Activated CD4-positive, alpha-beta T cell treated with anti-CD3 and anti-CD28 coated beads, Interleukin-2, amount 10 ng/mL, durations not matched to agents 24 days and 14 days (primary cell): ENCODE results near the gene MEMO1. TPM values are rescaled to one million over a fixed set of nuclear protein-coding genes. Genes with fewer than 3 reads are reported as not detected.
A peak's percentile ranks its signal among the peaks of the same experiment; 100 is the strongest.
"Not testable (repeated sequence)": the region's sequence is repeated elsewhere in the genome, so short reads cannot be mapped to it uniquely, and the experiment has no call there.

ENCODE experiments used
- DNase-seq: peaks from one replicate; pipeline ENCODE4 v3.0.0; 2022
- H3K27ac Mint-ChIP-seq: one replicate; pipeline ENCODE4 v1.8.0; 2022; ENCODE audit warnings: mild to moderate bottlenecking, mixed read lengths
- H3K27me3 Mint-ChIP-seq: one replicate; pipeline ENCODE4 v1.8.0; 2022; ENCODE audit warnings: mixed read lengths
- H3K36me3 Mint-ChIP-seq: one replicate; pipeline ENCODE4 v1.8.0; 2022; ENCODE audit warnings: low read depth, mild to moderate bottlenecking, mixed read lengths
- H3K4me1 Mint-ChIP-seq: one replicate; pipeline ENCODE4 v1.8.0; 2021; ENCODE audit warnings: mixed read lengths
- H3K4me3 Mint-ChIP-seq: one replicate; pipeline ENCODE4 v1.8.0; 2022; ENCODE audit warnings: mild to moderate bottlenecking, moderate library complexity, mixed read lengths
- H3K9me3 Mint-ChIP-seq: one replicate; pipeline ENCODE4 v1.8.0; 2021; ENCODE audit warnings: mixed read lengths
- intact Hi-C: fragments of 100-400 bp; cut with micrococcal nuclease; formaldehyde crosslinking; loops from one replicate; pipeline ENCODE4 v1.15.1; 2023
- total RNA-seq: library from RNA; stranded (reverse); gene quantifications from 2 replicates; pipeline ENCODE4 v1.2.3, GENCODE V29; 2022

The MEMO1 gene
- total RNA-seq, 1 donor from 2014 or later = 64.0 TPM

DNA sequence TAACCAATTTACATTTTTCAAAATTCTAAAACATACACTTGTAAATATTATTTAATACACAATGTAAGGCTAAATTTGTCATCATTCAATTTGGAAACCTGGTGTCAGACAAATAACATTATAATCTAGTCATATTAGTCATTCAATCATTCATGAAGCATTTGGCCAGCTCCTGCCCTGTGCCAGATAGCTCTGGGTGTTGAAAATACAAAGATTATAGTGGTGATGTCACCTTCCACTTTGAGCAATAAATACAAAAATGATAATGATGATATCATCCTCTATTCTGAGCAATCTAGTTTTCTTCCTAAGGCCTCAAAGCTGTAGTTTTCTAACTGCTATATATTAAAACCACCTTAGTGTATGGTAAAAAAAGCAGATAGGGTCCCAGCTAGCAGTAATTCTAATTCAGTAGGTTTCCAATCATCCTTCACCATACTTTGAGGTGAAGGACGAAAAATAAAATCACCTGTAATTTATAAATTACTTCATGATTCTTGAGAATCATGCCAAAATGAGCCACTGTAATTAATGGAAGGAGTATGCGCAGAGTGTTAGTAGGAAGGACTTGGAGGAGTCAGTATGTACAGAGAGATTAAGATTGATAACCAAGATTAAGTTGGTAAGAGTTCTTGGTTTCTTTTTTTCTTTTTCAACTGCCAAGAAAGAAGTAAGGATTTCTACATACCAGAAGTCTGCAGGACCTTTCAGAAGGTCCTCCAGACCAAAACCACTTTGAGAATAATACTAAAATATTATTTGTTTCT lies 23.2 kb downstream of the MEMO1 start:
- H3K4me3 Mint-ChIP-seq = no peak overlapping the region
- no peak overlapping the region for H3K27ac Mint-ChIP-seq
- H3K27me3 Mint-ChIP-seq = no peaks in the 10 kb centered on the region
- no peaks in the 10 kb centered on the region for H3K9me3 Mint-ChIP-seq
- peaks cover 13% of the 10 kb centered on the region for H3K36me3 Mint-ChIP-seq
- intact Hi-C loops = no loop called here
- H3K4me1 Mint-ChIP-seq = peaks cover 14% of the 10 kb centered on the region
- DNase-seq = no peak

DNA sequence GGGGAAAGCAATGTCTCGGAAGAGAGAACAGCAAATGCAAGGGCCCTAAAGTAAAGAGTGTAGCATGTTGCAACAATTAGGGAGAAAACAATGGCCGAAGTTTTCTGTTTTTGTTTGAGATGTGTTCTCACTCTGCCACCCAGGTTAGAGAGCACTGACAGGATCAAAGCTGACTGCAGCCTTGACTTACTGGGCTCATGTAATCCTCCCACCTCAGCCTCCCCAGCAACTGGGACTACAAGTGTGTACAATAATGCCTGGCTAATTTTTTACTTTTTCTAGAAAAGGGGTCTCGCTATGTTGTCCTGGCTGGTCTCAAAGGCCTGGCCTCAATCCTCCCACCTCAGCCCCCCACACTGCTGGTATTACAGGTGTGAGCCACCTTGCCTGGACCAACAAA lies 23.9 kb downstream of the MEMO1 start:
- Mint-ChIP-seq H3K4me3 (no peak overlapping the region), H3K4me1 (peaks cover 10% of the 10 kb centered on the region), H3K27me3 (no peaks in the 10 kb centered on the region), H3K9me3 (no peaks in the 10 kb centered on the region), H3K36me3 (peaks cover 10% of the 10 kb centered on the region), H3K27ac (peak overlapping the region; percentile 53)
- intact Hi-C loops = no loop called here
- DNase-seq = no peak

DNA sequence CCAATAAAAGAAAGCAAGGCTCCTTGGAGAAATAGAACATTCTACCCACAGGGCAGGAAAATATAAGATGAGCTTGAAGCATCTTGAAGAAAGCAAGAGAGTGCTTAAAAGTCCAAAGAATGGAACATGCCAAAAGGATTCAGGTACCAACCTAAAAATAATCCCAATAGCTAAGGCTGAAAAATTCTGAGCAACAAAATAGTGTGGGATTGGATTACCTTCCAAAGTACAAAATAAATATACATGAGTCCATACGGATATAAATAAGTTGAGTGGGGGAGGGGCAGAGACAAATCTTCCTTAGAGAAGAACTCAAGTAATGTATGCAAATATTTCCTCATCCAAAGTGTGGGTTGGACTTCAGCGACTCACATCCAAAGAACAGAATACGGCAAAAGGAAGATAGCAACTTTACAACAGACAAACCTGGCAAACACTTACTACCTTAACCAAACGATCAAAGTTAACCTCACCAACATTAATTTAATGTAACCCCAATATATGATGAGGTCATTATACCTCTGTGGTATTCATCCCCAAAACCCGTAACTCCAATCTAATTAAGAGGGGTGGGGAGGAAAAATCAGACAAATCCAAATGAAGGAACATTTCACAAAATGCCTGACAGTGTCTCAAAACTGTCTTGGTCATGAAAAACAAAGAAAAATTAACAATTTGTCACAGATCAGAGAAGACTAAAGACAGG lies 26.9 kb downstream of the MEMO1 start:
- peaks cover 16% of the 10 kb centered on the region for H3K4me1 Mint-ChIP-seq
- peaks cover 9% of the 10 kb centered on the region for H3K36me3 Mint-ChIP-seq
- no peak overlapping the region for H3K4me3 Mint-ChIP-seq
- DNase-seq = no peak
- intact Hi-C loops = no loop called here
- no peaks in the 10 kb centered on the region for H3K9me3 Mint-ChIP-seq
- no peaks in the 10 kb centered on the region for H3K27me3 Mint-ChIP-seq
- H3K27ac Mint-ChIP-seq = no peak overlapping the region

DNA sequence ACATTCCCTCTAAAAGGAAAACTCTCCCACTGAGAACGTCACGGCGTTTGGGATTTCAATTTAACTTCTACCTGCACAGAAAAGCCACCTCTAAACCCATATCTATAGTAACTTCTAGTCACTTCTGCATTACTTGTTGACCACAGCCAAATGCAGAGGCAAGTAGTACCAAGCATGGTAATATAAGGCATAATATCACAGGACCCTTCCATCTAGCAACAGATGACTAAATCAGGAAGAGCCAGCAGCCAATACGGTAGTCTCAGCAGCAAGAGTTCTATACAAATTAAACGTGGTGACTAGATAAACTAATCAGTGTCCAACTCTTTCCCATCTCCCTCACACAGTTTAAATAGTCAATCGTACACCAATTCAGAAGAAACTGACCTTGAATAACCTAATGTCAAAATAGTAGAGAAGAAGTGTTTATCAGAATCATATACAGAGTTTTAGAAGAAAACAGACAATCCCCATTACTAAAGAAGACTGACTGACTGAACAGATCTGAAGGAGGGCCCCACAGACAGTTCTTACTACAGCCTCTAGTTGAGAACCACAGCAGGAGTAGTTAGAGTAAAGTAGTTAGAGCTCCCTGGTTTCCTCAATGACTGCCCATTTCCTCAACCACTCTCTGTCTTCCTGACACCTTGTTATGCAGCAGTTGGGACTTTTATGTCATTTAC lies 30.0 kb downstream of the MEMO1 start:
- Mint-ChIP-seq H3K9me3 (no peaks in the 10 kb centered on the region), H3K27ac (no peak overlapping the region), H3K4me1 (peaks cover 13% of the 10 kb centered on the region), H3K36me3 (peaks cover 10% of the 10 kb centered on the region), H3K27me3 (no peaks in the 10 kb centered on the region), H3K4me3 (no peak overlapping the region)
- intact Hi-C loops = no loop called here
- no peak for DNase-seq

DNA sequence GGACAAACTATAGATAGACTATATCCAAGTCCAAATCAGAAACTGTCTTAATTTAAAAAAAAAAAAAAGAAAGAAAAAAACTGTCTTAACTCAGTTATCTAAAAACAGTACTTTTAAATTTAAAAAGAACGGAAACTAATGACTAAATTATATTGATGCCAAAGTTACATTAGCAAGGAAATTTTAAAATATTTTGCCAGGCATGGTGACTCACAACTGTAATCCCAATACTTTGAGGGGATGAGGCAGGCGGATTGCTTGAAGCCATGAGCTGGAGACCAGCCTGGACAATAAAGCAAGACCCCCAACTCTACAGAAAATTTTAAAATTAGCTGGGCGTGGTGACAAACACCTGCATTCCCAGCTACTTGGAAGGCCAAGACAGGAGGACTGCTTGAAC lies 30.9 kb downstream of the MEMO1 start:
- Mint-ChIP-seq H3K4me1 (peaks cover 13% of the 10 kb centered on the region), H3K9me3 (no peaks in the 10 kb centered on the region), H3K27ac (no peak overlapping the region), H3K4me3 (no peak overlapping the region), H3K36me3 (peaks cover 10% of the 10 kb centered on the region), H3K27me3 (no peaks in the 10 kb centered on the region)
- intact Hi-C loops = no loop called here
- DNase-seq = no peak

DNA sequence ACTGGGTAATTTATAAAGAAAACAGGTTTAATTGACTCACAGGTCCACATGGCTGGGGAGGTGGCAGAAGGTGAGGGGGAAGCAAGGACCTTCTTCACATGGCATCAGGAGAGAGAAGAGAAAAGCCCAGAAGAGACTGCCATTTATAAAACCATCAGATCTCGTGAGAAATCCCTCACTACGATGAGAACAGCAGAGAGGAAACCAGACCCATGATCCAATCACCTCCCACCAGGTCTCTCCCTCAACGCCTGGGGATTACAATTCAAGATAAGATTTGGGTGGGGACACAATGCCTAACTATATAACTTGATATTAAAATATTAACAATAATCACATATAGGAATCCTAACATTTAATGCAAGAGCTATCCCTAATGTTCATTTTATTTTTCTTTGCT lies 31.8 kb downstream of the MEMO1 start:
- Mint-ChIP-seq H3K4me1 (peaks cover 13% of the 10 kb centered on the region), H3K9me3 (no peaks in the 10 kb centered on the region), H3K27me3 (no peaks in the 10 kb centered on the region), H3K36me3 (peaks cover 7% of the 10 kb centered on the region), H3K4me3 (no peak overlapping the region), H3K27ac (no peak overlapping the region)
- intact Hi-C loops = no loop called here
- no peak for DNase-seq

DNA sequence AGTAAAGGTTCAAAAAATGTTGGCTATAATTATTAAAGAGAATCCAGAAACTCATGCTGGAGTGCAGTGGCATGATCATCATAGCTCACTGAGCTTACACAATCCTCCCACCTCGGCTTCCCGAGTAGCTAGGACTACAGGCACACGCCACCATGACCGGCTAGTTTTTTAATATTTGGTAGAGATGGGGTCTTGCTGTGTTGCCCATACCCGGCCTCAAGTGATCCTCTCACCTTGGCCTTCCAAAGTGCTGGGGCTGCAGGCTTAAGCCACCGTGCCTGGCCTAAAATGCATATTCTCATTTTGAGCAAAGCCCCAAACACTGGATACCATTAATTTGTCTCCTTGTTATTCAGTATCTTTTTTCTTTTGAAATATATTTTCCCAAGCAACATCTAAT lies 32.4 kb downstream of the MEMO1 start:
- intact Hi-C loops = no loop called here
- Mint-ChIP-seq H3K27me3 (no peaks in the 10 kb centered on the region), H3K36me3 (peaks cover 8% of the 10 kb centered on the region), H3K9me3 (no peaks in the 10 kb centered on the region), H3K4me1 (peaks cover 16% of the 10 kb centered on the region), H3K27ac (no peak overlapping the region), H3K4me3 (no peak overlapping the region)
- DNase-seq = no peak

DNA sequence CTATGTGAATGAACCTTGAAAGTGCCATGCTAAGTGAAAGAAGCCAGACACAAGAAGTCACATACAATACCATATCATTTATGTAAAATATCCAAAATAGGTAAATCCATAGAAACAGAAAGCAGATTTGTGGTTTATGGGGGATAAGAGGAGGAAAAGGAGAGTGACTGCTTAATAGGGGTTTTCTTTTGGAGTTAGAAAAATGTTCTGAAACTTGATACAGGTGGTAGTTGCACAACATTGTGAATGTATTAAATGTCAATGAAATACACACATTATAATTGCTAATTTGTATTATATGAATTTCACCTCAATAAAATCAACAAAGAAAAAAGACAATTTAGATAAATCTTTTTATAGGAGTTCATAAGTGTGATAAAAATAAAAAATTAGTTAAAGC lies 37.1 kb downstream of the MEMO1 start:
- H3K27ac Mint-ChIP-seq = no peak overlapping the region
- H3K4me1 Mint-ChIP-seq = peaks cover 12% of the 10 kb centered on the region
- H3K9me3 Mint-ChIP-seq = no peaks in the 10 kb centered on the region
- no peak overlapping the region for H3K4me3 Mint-ChIP-seq
- intact Hi-C loops = no loop called here
- no peak for DNase-seq
- H3K36me3 Mint-ChIP-seq = peaks cover 6% of the 10 kb centered on the region
- no peaks in the 10 kb centered on the region for H3K27me3 Mint-ChIP-seq

DNA sequence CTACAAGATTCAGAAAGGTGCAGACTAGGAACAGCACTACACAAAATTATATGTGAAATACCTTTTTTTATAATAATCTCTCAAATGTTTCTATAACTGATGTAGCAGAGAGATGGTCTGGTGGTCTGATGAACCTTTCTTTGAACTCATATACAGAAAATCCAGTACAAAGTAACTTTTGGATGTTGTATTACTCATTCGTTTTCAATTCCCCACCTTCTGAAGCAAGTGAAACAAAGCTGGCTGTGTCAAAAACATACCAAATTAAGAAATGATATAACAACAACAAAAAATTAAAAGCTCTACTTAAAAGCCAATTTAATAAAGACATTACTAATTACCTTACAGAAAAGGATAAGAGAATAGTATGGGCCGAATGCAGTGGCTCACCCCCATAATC lies 38.7 kb downstream of the MEMO1 start:
- Mint-ChIP-seq H3K4me3 (no peak overlapping the region), H3K4me1 (peaks cover 12% of the 10 kb centered on the region), H3K27ac (no peak overlapping the region), H3K36me3 (peaks cover 6% of the 10 kb centered on the region), H3K9me3 (no peaks in the 10 kb centered on the region), H3K27me3 (no peaks in the 10 kb centered on the region)
- intact Hi-C loops = no loop called here
- no peak for DNase-seq

DNA sequence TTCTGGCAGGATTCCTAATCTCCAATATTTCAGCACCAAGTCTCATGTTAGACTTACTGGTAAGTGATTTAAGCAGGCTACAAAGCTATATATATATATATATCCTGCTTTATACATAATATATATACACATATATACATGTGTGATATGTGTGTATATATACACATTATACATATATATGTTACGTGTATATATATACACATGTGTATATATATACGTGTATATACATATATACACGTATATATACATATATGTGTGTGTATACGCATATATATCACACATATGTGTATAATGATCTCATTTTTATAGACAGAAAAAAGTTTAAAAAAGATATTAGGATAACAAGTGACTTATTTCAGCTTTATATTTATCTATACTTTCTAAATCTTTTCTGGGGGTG lies 41.6 kb downstream of the MEMO1 start:
- peaks cover 19% of the 10 kb centered on the region for H3K4me1 Mint-ChIP-seq
- H3K4me3 Mint-ChIP-seq = no peak overlapping the region
- no peak for DNase-seq
- H3K36me3 Mint-ChIP-seq = peaks cover 6% of the 10 kb centered on the region
- H3K9me3 Mint-ChIP-seq = no peaks in the 10 kb centered on the region
- no peak overlapping the region for H3K27ac Mint-ChIP-seq
- no peaks in the 10 kb centered on the region for H3K27me3 Mint-ChIP-seq
- intact Hi-C loops = no loop called here

DNA sequence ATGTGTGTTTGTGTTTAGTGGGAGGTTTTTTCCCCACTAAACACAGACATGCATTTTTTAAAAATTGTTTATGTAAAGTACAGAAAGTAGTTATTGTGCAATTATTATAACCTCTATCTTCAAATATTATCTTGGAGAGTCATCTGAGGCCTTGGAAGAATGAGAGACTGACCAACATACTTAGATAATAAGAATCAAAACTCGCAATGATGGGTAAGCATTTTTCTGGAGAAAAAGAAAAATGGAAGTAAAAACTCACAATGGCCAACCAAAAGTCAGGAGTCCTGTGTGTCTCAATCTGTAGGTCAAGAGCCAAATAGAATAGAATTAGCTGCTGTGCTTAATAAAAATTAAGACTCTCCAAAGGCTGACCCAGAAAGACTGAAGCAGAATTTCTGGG lies 43.0 kb downstream of the MEMO1 start:
- Mint-ChIP-seq H3K4me1 (peaks cover 19% of the 10 kb centered on the region), H3K36me3 (peaks cover 8% of the 10 kb centered on the region), H3K4me3 (no peak overlapping the region), H3K27me3 (no peaks in the 10 kb centered on the region), H3K9me3 (peaks cover 3% of the 10 kb centered on the region), H3K27ac (no peak overlapping the region)
- no peak for DNase-seq
- intact Hi-C loops = no loop called here

DNA sequence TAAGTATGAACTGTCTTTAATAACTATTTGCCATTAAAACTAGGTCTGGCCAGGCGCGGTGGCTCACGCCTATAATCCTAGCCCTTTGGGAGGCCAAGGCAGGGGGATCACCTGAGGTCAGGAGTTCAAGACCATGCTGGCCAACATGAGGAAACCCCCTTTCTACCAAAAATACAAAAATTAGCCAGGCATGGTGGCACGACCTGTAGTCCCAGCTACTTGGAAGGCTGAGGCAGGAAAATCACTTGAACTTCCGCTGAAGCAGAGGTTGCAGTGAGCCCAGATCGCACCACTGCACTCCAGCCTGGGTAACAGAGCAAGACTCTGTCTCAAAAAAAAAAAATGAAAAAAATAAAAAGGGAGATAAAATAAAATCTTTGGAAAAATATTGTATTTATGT lies 44.4 kb downstream of the MEMO1 start:
- DNase-seq, H3K27me3 Mint-ChIP-seq, H3K36me3 Mint-ChIP-seq, H3K9me3 Mint-ChIP-seq, H3K4me3 Mint-ChIP-seq, intact Hi-C loops, H3K27ac Mint-ChIP-seq: not testable (repeated sequence)
- H3K4me1 Mint-ChIP-seq = peaks cover 20% of the 10 kb centered on the region

DNA sequence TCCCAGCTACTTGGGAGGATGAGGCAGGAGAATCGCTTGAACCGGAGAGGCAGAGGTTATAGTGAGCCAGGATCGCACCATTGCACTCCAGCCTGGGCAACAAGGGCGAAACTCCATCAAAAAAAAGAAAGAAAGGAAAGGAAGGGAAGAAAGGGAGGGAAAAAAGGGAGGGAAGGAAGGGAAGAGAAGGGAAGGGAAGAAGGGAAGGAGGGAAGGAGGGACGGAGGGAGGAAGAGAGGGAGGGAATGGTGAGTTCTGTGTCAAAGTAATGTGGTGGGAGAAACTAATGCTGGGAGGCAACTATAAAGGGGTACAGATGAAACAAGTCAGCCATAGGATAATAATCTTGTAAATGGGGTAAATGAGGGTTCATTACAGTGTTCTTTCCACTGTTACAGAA lies 45.7 kb downstream of the MEMO1 start:
- H3K4me3 Mint-ChIP-seq = no peak overlapping the region
- no peaks in the 10 kb centered on the region for H3K27me3 Mint-ChIP-seq
- DNase-seq = no peak
- H3K4me1 Mint-ChIP-seq = peaks cover 24% of the 10 kb centered on the region
- H3K9me3 Mint-ChIP-seq = peaks cover 4% of the 10 kb centered on the region
- H3K36me3 Mint-ChIP-seq = peaks cover 4% of the 10 kb centered on the region
- intact Hi-C loops = no loop called here
- no peak overlapping the region for H3K27ac Mint-ChIP-seq

DNA sequence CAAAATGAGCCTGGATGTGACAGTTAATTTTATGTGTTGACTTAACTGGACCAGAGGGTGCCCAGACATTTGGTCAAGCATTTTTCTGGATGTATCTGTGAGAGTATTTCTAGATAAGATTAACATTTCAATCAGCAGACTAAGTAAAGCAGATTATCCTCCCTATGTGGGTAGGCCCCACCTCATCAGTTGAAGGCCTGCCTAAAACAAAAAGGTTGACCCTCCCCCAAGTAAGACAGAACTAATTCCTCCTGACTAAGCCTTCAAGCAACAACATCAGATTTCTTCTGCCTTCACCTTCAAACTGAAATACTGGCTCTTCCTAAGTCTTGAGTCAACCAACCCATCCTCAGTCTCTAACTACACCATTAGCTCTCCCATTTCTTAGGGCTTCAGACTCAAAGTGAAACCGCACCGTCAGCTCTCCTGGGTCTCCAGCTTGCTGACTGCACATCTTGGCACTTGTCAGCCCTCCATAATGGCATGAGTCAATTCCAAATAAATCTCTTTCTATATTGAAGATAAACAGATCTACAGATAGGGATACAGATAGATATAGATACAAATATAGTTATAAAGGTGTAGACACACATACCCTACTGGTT lies 47.9 kb downstream of the MEMO1 start:
- peak; percentile 73 for DNase-seq
- H3K9me3 Mint-ChIP-seq = peaks cover 4% of the 10 kb centered on the region
- H3K27ac Mint-ChIP-seq = peak overlapping the region; percentile 8
- no peaks in the 10 kb centered on the region for H3K27me3 Mint-ChIP-seq
- no peak overlapping the region for H3K4me3 Mint-ChIP-seq
- peaks cover 8% of the 10 kb centered on the region for H3K36me3 Mint-ChIP-seq
- intact Hi-C loops = no loop called here
- H3K4me1 Mint-ChIP-seq = peaks cover 43% of the 10 kb centered on the region
